ENCODE data around the gene DDAH1. TPM values are rescaled to one million over a fixed set of nuclear protein-coding genes. Genes with fewer than 3 reads are reported as not detected.

The DDAH1 gene
- polyA plus RNA-seq, 1 donor from 2014 or later, result 42.7 TPM

DNA sequence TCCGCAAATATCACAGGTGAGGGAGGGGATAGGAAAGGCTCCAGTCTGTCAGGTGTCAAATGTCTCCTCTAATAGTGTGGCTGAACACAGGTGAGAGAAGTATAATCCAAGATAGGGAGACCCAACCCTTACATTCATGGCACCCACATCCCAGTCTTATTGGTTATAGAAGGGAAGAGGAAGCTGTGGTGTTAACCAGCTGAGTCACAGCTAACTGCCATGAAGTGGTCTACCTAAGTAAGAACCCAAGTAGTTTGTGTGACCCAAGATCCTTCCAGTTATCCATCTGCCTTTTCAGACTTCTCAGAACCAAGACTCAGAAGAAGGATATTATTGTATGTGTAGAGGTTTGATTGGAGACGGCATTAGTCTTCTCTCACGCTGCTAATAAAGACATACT, 37.1 kb downstream of the DDAH1 start:
- H3K9ac ChIP-seq (ENCODE audit: low read length), result no peak overlapping the region
- no peak overlapping the region for H2AFZ ChIP-seq (ENCODE audit: low read depth, low read length)
- H4K20me1 ChIP-seq (ENCODE audit: insufficient read depth), result no peaks in the 10 kb centered on the region
- no peaks in the 10 kb centered on the region for H3K36me3 ChIP-seq (ENCODE audit: insufficient read depth, low read length)
- no peak overlapping the region for H3K4me3 ChIP-seq (ENCODE audit: low read length)
- no peak overlapping the region for H3K27ac ChIP-seq (ENCODE audit: low read length)
- no peak overlapping the region for H3K4me2 ChIP-seq (ENCODE audit: low read length)
- H3F3A ChIP-seq (ENCODE audit: insufficient read depth, low read length, poor library complexity, severe bottlenecking), result no peaks in the 10 kb centered on the region
- no peaks in the 10 kb centered on the region for H3K27me3 ChIP-seq (ENCODE audit: insufficient read depth, low read depth, low read length)
- H3K9me3 ChIP-seq (ENCODE audit: low read length), result no peaks in the 10 kb centered on the region
- TF ChIP-seq SMC3 (conservative IDR thresholded peaks at IDR 0.05; ENCODE audit: poor library complexity) (no peak), MXI1 (conservative IDR thresholded peaks at IDR 0.05; ENCODE audit: poor library complexity, severe bottlenecking) (no peak), EZH2 (IDR thresholded peaks at IDR 0.05; ENCODE audit: borderline replicate concordance, insufficient read depth, low read length, poor library complexity, severe bottlenecking) (no peak), EP300 (conservative IDR thresholded peaks at IDR 0.05; ENCODE audit: poor library complexity, severe bottlenecking) (no peak), RAD21 (conservative IDR thresholded peaks at IDR 0.05) (no peak), TAF1 (IDR thresholded peaks at IDR 0.05; ENCODE audit: low read depth) (no peak), POLR2AphosphoS5 (IDR thresholded peaks at IDR 0.05) (no peak)
- TF ChIP-seq, protein P1, sequence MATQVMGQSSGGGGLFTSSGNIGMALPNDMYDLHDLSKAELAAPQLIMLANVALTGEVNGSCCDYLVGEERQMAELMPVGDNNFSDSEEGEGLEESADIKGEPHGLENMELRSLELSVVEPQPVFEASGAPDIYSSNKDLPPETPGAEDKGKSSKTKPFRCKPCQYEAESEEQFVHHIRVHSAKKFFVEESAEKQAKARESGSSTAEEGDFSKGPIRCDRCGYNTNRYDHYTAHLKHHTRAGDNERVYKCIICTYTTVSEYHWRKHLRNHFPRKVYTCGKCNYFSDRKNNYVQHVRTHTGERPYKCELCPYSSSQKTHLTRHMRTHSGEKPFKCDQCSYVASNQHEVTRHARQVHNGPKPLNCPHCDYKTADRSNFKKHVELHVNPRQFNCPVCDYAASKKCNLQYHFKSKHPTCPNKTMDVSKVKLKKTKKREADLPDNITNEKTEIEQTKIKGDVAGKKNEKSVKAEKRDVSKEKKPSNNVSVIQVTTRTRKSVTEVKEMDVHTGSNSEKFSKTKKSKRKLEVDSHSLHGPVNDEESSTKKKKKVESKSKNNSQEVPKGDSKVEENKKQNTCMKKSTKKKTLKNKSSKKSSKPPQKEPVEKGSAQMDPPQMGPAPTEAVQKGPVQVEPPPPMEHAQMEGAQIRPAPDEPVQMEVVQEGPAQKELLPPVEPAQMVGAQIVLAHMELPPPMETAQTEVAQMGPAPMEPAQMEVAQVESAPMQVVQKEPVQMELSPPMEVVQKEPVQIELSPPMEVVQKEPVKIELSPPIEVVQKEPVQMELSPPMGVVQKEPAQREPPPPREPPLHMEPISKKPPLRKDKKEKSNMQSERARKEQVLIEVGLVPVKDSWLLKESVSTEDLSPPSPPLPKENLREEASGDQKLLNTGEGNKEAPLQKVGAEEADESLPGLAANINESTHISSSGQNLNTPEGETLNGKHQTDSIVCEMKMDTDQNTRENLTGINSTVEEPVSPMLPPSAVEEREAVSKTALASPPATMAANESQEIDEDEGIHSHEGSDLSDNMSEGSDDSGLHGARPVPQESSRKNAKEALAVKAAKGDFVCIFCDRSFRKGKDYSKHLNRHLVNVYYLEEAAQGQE (IDR thresholded peaks at IDR 0.05; ENCODE audit: borderline replicate concordance), result no peak
- TF ChIP-seq, protein P2, sequence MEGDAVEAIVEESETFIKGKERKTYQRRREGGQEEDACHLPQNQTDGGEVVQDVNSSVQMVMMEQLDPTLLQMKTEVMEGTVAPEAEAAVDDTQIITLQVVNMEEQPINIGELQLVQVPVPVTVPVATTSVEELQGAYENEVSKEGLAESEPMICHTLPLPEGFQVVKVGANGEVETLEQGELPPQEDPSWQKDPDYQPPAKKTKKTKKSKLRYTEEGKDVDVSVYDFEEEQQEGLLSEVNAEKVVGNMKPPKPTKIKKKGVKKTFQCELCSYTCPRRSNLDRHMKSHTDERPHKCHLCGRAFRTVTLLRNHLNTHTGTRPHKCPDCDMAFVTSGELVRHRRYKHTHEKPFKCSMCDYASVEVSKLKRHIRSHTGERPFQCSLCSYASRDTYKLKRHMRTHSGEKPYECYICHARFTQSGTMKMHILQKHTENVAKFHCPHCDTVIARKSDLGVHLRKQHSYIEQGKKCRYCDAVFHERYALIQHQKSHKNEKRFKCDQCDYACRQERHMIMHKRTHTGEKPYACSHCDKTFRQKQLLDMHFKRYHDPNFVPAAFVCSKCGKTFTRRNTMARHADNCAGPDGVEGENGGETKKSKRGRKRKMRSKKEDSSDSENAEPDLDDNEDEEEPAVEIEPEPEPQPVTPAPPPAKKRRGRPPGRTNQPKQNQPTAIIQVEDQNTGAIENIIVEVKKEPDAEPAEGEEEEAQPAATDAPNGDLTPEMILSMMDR (IDR thresholded peaks at IDR 0.05; ENCODE audit: poor library complexity, severe bottlenecking), result no peak
- peaks cover 6% of the 10 kb centered on the region for H3K79me2 ChIP-seq (replicated peaks; ENCODE audit: insufficient read depth, low read length)
- no peaks in the 10 kb centered on the region for H3K9me2 ChIP-seq (ENCODE audit: insufficient read depth, low read length)

GRCh38 chr1:85427331-85427730, 37.6 kb downstream of the DDAH1 start:
- Histone ChIP-seq H3F3A (ENCODE audit: insufficient read depth, low read length, poor library complexity, severe bottlenecking) (no peaks in the 10 kb centered on the region), H3K9ac (ENCODE audit: low read length) (no peak overlapping the region), H3K9me2 (ENCODE audit: insufficient read depth, low read length) (no peaks in the 10 kb centered on the region), H4K20me1 (ENCODE audit: insufficient read depth) (no peaks in the 10 kb centered on the region), H3K79me2 (replicated peaks; ENCODE audit: insufficient read depth, low read length) (peaks cover 2% of the 10 kb centered on the region), H3K36me3 (ENCODE audit: insufficient read depth, low read length) (no peaks in the 10 kb centered on the region), H3K9me3 (ENCODE audit: low read length) (no peaks in the 10 kb centered on the region), H3K4me2 (ENCODE audit: low read length) (no peak overlapping the region), H2AFZ (ENCODE audit: low read depth, low read length) (no peak overlapping the region), H3K27ac (ENCODE audit: low read length) (no peak overlapping the region), H3K27me3 (ENCODE audit: insufficient read depth, low read depth, low read length) (no peaks in the 10 kb centered on the region), H3K4me3 (ENCODE audit: low read length) (no peak overlapping the region)
- TF ChIP-seq TAF1 (IDR thresholded peaks at IDR 0.05; ENCODE audit: low read depth), result no peak
- TF ChIP-seq EZH2 (IDR thresholded peaks at IDR 0.05; ENCODE audit: borderline replicate concordance, insufficient read depth, low read length, poor library complexity, severe bottlenecking), result no peak
- TF ChIP-seq MXI1 (conservative IDR thresholded peaks at IDR 0.05; ENCODE audit: poor library complexity, severe bottlenecking), result no peak
- TF ChIP-seq SMC3 (conservative IDR thresholded peaks at IDR 0.05; ENCODE audit: poor library complexity), result no peak
- TF ChIP-seq POLR2AphosphoS5 (IDR thresholded peaks at IDR 0.05), result no peak
- TF ChIP-seq, protein P1 (IDR thresholded peaks at IDR 0.05; ENCODE audit: borderline replicate concordance), result no peak
- TF ChIP-seq, protein P2 (IDR thresholded peaks at IDR 0.05; ENCODE audit: poor library complexity, severe bottlenecking), result no peak
- no peak for TF ChIP-seq EP300 (conservative IDR thresholded peaks at IDR 0.05; ENCODE audit: poor library complexity, severe bottlenecking)
- TF ChIP-seq RAD21 (conservative IDR thresholded peaks at IDR 0.05), result no peak

Data from neural cell (in vitro differentiated cells).